Measurements from ENCODE around the gene ESPN. TPM values are rescaled to one million over a fixed set of nuclear protein-coding genes. Genes with fewer than 3 reads are reported as not detected.

Gene ESPN
- total RNA-seq, 1 donor from 2014 or later, result 0.66 TPM

GRCh38 chr1:6465461-6466005 lies 41.0 kb downstream of the ESPN start:
- peaks cover 10% of the 10 kb centered on the region for H3K36me3 ChIP-seq (ENCODE audit: insufficient read depth, low read length)
- Mint-ChIP-seq H3K4me3 (ENCODE audit: unreplicated experiment) (no peak overlapping the region), H3K9me3 (ENCODE audit: unreplicated experiment) (peaks cover 2% of the 10 kb centered on the region), H3K36me3 (ENCODE audit: low read depth, unreplicated experiment) (peaks cover 32% of the 10 kb centered on the region), H3K4me1 (ENCODE audit: low read depth, unreplicated experiment) (no peaks in the 10 kb centered on the region), H3K27me3 (ENCODE audit: low read depth, unreplicated experiment) (peaks cover 5% of the 10 kb centered on the region), H3K27ac (ENCODE audit: unreplicated experiment) (no peak overlapping the region)
- no peaks in the 10 kb centered on the region for H3K27me3 ChIP-seq (ENCODE audit: insufficient read depth, low read length)
- no peaks in the 10 kb centered on the region for H3K9me3 ChIP-seq (ENCODE audit: insufficient read depth, low read depth, low read length)
- DNase-seq (ENCODE audit: low read depth) (no peak), FAIRE-seq (no peak)
- H3K4me3 ChIP-seq (ENCODE audit: insufficient read depth, low read depth, low read length), result no peak overlapping the region
- H4K20me1 ChIP-seq (ENCODE audit: insufficient read depth, low read length), result peaks cover 61% of the 10 kb centered on the region
- TF ChIP-seq CTCF (IDR thresholded peaks at IDR 0.05; ENCODE audit: insufficient read depth, low read depth, low read length) (no peak), EZH2 (IDR thresholded peaks at IDR 0.05; ENCODE audit: insufficient read depth, low read length) (no peak)
- H3K4me1 ChIP-seq (ENCODE audit: insufficient read depth, low read length), result no peaks in the 10 kb centered on the region
- no peaks in the 10 kb centered on the region for H3K79me2 ChIP-seq (ENCODE audit: insufficient read depth, low read length)
- H2AFZ ChIP-seq (ENCODE audit: low read depth, low read length), result no peak overlapping the region
- no peak overlapping the region for H3K4me2 ChIP-seq (ENCODE audit: low read length)
- H3K9ac ChIP-seq (ENCODE audit: low read length), result no peak overlapping the region
- H3K27ac ChIP-seq (ENCODE audit: low read depth, low read length), result no peak overlapping the region

- DNase-seq (ENCODE audit: low read depth) (no peak), FAIRE-seq (no peak)
- H4K20me1 ChIP-seq (ENCODE audit: insufficient read depth, low read length), result peaks cover 57% of the 10 kb centered on the region
- H3K36me3 Mint-ChIP-seq (ENCODE audit: low read depth, unreplicated experiment), result peaks cover 29% of the 10 kb centered on the region
- no peak within 1 kb of the TSS for H3K4me2 ChIP-seq (ENCODE audit: low read length)
- no peaks in the 10 kb centered on the region for H3K9me3 ChIP-seq (ENCODE audit: insufficient read depth, low read depth, low read length)
- H2AFZ ChIP-seq (ENCODE audit: low read depth, low read length), result no peak within 1 kb of the TSS
- H3K9me3 Mint-ChIP-seq (ENCODE audit: unreplicated experiment), result peaks cover 2% of the 10 kb centered on the region
- peaks cover 5% of the 10 kb centered on the region for H3K27me3 Mint-ChIP-seq (ENCODE audit: low read depth, unreplicated experiment)
- no peaks in the 10 kb centered on the region for H3K4me1 Mint-ChIP-seq (ENCODE audit: low read depth, unreplicated experiment)
- H3K9ac ChIP-seq (ENCODE audit: low read length), result no peak within 1 kb of the TSS
- no peaks in the 10 kb centered on the region for H3K79me2 ChIP-seq (ENCODE audit: insufficient read depth, low read length)
- no peak within 1 kb of the TSS for H3K27ac Mint-ChIP-seq (ENCODE audit: unreplicated experiment)
- no peaks in the 10 kb centered on the region for H3K4me1 ChIP-seq (ENCODE audit: insufficient read depth, low read length)
- TF ChIP-seq CTCF (IDR thresholded peaks at IDR 0.05; ENCODE audit: insufficient read depth, low read depth, low read length) (no peak), EZH2 (IDR thresholded peaks at IDR 0.05; ENCODE audit: insufficient read depth, low read length) (no peak)
- H3K36me3 ChIP-seq (ENCODE audit: insufficient read depth, low read length), result peaks cover 10% of the 10 kb centered on the region
- no peaks in the 10 kb centered on the region for H3K27me3 ChIP-seq (ENCODE audit: insufficient read depth, low read length)
- no peak within 1 kb of the TSS for H3K4me3 Mint-ChIP-seq (ENCODE audit: unreplicated experiment)
- H3K27ac ChIP-seq (ENCODE audit: low read depth, low read length), result no peak within 1 kb of the TSS
- H3K4me3 ChIP-seq (ENCODE audit: insufficient read depth, low read depth, low read length), result no peak within 1 kb of the TSS
These were observed 41.4 kb downstream of the ESPN start, which contains the start of gene TNFRSF25 for GRCh38 chr1:6466023-6466422. TNFRSF25 (minus strand) TSS chr1:6466173; CDS start chr1:6466107, 66 bp downstream.

GRCh38 chr1:6466751-6467150 lies 42.2 kb downstream of the ESPN start:
- Histone ChIP-seq H3K4me1 (ENCODE audit: insufficient read depth, low read length) (no peaks in the 10 kb centered on the region), H3K27me3 (ENCODE audit: insufficient read depth, low read length) (no peaks in the 10 kb centered on the region), H3K9ac (ENCODE audit: low read length) (no peak overlapping the region), H3K27ac (ENCODE audit: low read depth, low read length) (no peak overlapping the region), H4K20me1 (ENCODE audit: insufficient read depth, low read length) (peaks cover 57% of the 10 kb centered on the region), H3K36me3 (ENCODE audit: insufficient read depth, low read length) (peaks cover 10% of the 10 kb centered on the region), H3K79me2 (ENCODE audit: insufficient read depth, low read length) (no peaks in the 10 kb centered on the region), H2AFZ (ENCODE audit: low read depth, low read length) (no peak overlapping the region), H3K9me3 (ENCODE audit: insufficient read depth, low read depth, low read length) (no peaks in the 10 kb centered on the region), H3K4me3 (ENCODE audit: insufficient read depth, low read depth, low read length) (no peak overlapping the region), H3K4me2 (ENCODE audit: low read length) (no peak overlapping the region)
- Mint-ChIP-seq H3K9me3 (ENCODE audit: unreplicated experiment) (peaks cover 2% of the 10 kb centered on the region), H3K36me3 (ENCODE audit: low read depth, unreplicated experiment) (peaks cover 27% of the 10 kb centered on the region), H3K4me3 (ENCODE audit: unreplicated experiment) (no peak overlapping the region), H3K27ac (ENCODE audit: unreplicated experiment) (no peak overlapping the region), H3K4me1 (ENCODE audit: low read depth, unreplicated experiment) (no peaks in the 10 kb centered on the region), H3K27me3 (ENCODE audit: low read depth, unreplicated experiment) (peaks cover 5% of the 10 kb centered on the region)
- no peak for TF ChIP-seq CTCF (IDR thresholded peaks at IDR 0.05; ENCODE audit: insufficient read depth, low read depth, low read length)
- DNase-seq (ENCODE audit: low read depth) (no peak), FAIRE-seq (no peak)
